NCI-H146 treated with DMSO at 0.1 percent for 48 hours (cell line): Measurements from ENCODE around the gene FAM168B.
"Not testable (repeated sequence)": the region's sequence is repeated elsewhere in the genome, so short reads cannot be mapped to it uniquely, and the experiment has no call there.

ENCODE experiments used
- DNase-seq: peaks from one replicate; lab custom pipeline; 2025; ENCODE audit not compliant: unreplicated experiment; lab: John Stamatoyannopoulos, UW

Gene FAM168B

GRCh38 chr2:131103165-131103564, 9.9 kb upstream of the FAM168B start:
- DNase-seq: no peak

DNA sequence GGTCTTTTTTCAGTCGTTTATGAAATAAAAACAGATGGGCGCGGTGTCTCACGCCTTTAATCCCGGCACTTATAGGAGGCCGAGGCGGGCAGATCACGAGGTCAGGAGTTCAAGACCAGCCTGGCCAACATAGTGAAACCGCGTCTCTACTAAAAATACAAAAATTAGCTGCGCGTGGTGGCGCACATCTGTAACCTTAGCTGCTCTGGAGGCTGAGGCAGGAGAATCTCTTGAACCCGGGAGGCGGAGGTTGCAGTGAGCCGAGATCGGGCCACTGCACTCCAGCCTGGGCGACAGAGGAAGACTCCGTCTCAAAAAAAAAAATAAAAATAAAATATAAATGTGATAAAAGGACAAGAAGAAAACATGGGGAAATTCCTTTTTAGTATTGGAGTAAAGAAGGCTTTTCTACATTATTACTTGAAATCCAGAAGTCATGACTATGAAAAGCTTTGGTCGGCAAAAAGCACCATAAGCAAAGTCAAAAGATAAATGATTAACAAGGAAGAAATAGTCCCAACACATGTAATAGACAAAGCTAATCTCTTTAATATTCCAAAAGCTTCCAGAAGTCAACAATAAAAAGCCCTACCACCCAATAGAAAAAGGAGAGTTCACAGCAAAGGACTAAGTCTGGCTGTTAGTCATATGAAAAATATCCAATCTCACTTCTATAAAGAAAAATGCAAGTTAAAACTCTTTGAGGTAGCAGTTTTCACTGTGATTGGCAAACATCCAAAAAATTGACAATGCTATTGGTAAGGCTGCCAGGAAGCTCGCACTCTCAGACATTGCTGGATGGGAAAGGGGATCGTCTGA, 1.4 kb upstream of the FAM168B start:
- peak; percentile 14 for DNase-seq

GRCh38 chr2:131093696-131094462, 619 bp upstream of the FAM168B start:
- DNase-seq: peak; percentile 81

DNA sequence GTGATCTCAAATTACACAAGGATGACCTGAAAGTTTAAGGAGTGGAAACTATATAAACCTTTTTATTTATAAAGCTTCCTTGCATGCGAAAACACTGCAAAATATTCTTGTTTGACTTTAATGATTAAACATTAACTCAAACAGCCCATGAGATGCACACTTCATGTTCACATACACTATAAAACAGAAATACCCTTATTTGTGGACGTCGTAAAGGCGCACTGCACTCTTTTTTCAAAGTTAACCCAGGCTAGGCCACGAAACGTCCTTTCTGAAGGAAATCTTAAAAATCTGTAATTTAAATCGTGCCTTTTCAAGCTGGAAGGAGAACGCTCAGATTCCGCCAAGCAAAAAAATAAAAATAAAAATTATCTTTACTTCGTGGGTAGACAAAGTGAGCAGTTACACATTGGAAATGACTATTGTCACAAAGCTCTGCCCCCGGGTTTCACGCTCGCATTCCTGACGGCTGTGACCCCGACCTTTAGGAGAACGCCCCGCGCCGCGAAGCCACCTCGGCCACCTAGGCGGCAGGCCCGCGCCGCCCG, 728 bp downstream of the FAM168B start:
- no peak for DNase-seq

- no peak for DNase-seq
Measured at GRCh38 chr2:131085646-131086045, 7.6 kb downstream of the FAM168B start.

- no peak for DNase-seq
Measured at GRCh38 chr2:131081190-131081589, 12.1 kb downstream of the FAM168B start.

DNA sequence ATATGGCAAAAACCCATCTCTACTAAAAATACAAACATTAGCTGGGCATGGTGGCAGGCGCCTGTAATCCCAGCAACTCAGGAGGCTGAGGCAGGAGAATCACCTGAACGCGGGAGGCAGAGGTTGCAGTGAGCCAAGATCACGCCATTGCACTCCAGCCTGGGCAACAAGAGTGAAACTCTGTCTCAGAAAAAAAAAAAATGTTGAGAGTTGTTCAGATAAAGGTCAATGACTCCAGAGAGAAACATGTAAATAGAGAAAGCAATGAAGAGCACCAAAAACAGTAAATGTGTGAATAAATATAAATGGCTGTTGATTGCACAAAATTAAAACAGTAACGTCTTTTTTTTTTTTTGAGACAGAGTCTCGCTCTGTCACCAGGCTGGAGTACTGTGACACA, 13.3 kb downstream of the FAM168B start:
- not testable (repeated sequence) for DNase-seq

GRCh38 chr2:131077966-131078365, 15.3 kb downstream of the FAM168B start:
- DNase-seq: peak; percentile 43

GRCh38 chr2:131077182-131077846, 15.9 kb downstream of the FAM168B start:
- DNase-seq: no peak

- DNase-seq: no peak
Measured at GRCh38 chr2:131076707-131077106, 16.6 kb downstream of the FAM168B start.

DNA sequence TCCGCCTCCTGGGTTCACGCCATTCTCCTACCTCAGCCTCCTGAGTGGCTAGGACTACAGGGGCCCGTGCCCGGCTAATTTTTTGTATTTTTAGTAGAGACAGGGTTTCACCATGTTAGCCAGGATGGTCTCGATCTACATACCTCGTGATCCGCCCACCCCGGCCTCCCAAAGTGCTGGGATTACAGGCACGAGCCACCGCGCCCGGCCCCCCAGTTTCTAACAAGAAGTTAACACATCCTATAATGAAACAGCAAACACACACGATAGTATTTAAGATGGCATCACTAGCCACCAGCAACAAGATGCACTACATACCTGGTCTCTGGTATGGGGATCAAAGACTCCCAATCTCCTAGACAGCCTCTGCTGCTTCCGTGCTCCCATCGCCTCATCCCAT, 17.7 kb downstream of the FAM168B start:
- DNase-seq: not testable (repeated sequence)

DNA sequence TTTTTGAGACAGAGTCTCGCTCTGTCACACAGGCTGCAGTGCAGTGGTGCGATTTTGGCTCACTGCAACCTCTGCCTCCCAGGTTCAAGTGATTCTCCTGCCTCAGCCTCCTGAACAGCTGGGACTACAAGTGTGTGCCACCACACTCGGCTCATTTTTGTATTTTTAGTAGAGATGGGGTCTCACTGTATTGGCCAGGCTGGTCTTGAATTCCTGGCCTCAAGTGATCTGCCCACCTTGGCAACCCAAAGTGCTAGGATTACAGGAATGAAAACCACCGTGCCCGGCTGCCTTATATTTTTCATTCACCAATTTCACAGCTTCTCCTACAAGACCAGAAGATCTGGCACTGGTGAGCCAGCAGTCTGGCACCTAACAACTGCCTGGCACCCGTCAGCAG, 25.1 kb downstream of the FAM168B start:
- DNase-seq: not testable (repeated sequence)

GRCh38 chr2:131067465-131068125, 25.7 kb downstream of the FAM168B start:
- DNase-seq: no peak

- no peak for DNase-seq
Measured at GRCh38 chr2:131064589-131065512, 28.4 kb downstream of the FAM168B start.

DNA sequence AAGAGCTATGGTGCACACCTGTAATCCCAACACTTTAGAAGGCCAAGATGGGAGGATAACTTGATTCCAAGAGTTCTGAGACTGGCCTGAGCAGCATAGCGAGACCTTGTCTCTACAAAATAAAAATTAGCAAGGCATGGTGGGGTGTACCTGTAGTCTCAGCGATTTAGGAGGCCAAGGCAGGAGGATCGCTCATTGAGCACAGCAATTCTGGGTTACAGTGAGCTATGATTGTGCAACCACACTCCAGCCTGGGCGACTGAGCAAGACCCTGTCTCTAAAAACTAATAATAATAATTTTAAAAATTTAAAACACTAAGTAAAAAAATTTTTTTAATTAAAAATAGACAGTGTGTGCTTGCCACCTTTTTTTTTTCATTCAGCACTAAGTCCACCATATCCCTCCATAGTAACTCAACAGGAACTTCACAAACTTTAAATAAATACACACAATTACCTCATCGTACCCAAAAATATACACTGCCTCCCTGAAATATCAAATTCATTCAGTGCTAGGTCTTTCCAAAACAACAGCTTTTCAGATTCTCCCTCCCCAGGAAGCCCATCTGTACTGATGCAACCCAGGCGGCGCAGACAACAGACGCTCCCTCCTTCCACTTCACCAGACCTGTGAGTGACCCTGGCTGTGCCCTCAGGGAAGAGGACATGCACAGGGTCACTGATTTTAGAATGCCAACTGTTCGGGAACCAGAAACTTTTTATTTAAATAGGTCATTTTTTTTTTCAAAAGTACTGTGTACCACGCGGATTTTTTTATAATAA, 29.6 kb downstream of the FAM168B start:
- DNase-seq: no peak

GRCh38 chr2:131058920-131059319, 34.3 kb downstream of the FAM168B start:
- DNase-seq: no peak

- DNase-seq: no peak
Measured at GRCh38 chr2:131058214-131058843, 34.9 kb downstream of the FAM168B start.

GRCh38 chr2:131056932-131057287, 36.4 kb downstream of the FAM168B start:
- DNase-seq: no peak
